ENCODE data around the gene PDZD7. TPM values are rescaled to one million over a fixed set of nuclear protein-coding genes. Genes with fewer than 3 reads are reported as not detected.
"Not testable (repeated sequence)": the region's sequence is repeated elsewhere in the genome, so short reads cannot be mapped to it uniquely, and the experiment has no call there.

PDZD7 gene
- total RNA-seq, 2 donors from 2014 or later: 0.80 to 1.3 TPM

DNA sequence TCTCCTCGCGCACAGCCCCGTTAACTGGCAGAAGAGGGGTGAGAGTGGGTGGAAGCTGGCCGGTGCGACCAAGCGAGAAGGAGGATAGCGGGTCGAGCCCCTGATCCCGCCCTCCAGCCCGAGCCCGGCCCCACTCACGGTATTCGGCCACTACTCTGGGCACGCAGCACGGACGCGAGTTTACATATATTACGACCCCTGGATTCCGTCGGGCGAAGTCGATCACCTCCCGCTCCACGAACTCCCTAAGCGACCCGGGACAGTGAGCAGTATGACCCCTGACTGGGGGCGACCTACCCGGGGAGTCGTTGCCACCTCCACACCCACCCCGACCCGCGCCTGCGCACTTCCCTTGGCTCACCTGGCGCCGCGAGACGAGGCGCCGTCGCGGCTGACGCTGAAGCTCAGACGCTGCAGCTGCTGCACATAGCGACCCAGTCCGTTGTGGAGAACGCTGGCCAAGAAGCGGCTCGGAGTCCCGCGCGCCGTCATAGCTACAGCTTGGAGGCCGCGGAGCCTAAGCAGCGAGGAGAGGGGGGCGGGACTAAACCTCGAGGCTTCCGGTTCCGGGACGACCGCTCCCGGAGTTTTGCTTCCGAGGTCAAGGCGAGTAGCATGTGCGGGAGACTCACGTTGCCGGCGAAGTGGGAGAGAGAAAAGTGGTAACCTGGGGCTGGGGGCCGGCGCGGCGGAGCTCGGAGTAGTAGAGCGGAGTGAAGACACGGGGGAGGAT, 43.8 kb downstream of the PDZD7 start, which contains the start of the genes MRPL43 and TWNK:
MRPL43 (minus strand) TSS at position 546 of the 733 bp plus-strand sequence; CDS start at position 492, 54 bp downstream.
TWNK (plus strand) TSS at position 592 of the 733 bp plus-strand sequence. CDS start 668 bp downstream, outside the sequence.
- H3K27ac Mint-ChIP-seq: peak within 1 kb of the TSS; percentile 87 to 96
- H3K36me3 Mint-ChIP-seq: peaks cover 21 to 25% of the 10 kb centered on the region in 2 donors
- peak; percentile 86 for DNase-seq (ENCODE audit: low spot score in 2 of 2)
- ATAC-seq: peak; percentile 96 to 99
- H3K9me3 Mint-ChIP-seq: no peaks in the 10 kb centered on the region

DNA sequence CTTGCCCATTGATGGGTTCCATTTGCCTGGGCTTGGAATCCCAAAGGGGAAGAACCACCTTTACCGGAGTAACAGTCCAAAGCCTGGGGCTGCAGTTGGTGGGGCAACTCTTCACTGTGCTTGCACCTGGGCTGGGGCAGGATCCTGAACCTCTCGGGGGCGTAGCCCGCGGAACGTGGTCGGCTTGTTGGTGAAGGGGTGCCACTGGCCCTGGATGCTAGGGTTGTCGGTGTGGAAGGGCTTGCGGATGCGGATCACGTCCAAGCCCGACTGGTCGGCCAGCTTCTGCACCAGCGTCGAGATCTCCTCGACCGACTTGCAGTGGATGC, 44.3 kb downstream of the PDZD7 start:
- Mint-ChIP-seq H3K9me3 (no peaks in the 10 kb centered on the region), H3K36me3 (peaks cover 21 to 25% of the 10 kb centered on the region in 2 donors), H3K27ac (peak overlapping the region; percentile 87 to 96)
- DNase-seq (ENCODE audit: low spot score in 2 of 2): no peak
- no peak for ATAC-seq

DNA sequence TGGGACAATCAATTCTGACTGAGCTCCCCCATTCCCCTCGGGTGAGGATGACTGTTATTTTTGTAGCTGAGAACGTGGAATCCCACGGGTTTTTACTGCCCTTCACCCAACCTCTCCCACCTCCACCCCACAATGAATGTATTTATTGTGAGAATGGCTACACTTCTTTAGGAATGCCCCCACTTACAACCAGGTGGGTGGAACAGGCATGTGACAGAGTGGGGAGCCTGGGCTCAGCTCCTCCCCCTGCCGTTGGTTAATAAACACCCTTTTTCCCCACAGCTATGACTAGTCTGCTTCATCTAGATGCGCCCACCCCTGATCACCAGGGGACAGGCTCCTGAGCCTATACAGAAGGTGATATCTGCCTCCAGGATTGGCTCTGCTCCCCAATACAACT, 45.6 kb downstream of the PDZD7 start:
- Mint-ChIP-seq H3K9me3 (no peaks in the 10 kb centered on the region), H3K36me3 (peaks cover 12 to 13% of the 10 kb centered on the region in 2 donors), H3K27ac (peak overlapping the region in 1 of 2 donors; percentile 56)
- DNase-seq (ENCODE audit: low spot score in 2 of 2): no peak
- no peak for ATAC-seq

DNA sequence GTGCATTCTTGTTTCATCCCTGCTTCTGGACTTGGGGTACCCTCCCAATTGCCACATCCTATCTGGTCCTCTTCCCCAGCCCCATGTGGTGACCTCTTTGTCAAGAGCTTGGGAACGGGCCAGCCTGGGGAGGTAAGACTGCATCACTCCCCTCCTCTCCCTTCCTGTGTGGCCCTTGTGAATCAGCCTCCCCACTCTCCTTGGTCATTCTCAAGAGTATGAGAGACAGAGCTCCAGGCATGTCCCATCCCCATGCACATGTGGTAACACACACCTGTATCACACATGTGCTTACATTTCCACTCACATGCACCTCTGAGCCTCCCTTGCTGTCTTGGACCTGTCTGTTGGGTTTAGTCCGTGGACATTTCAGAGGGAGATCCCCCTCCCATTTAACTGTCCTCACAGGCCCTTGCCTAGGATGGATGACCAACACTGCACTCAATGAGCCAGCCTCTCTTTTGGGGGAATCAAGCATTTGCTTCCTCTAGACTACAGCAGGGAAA, 46.2 kb downstream of the PDZD7 start:
- no peak for ATAC-seq
- Mint-ChIP-seq H3K27ac (no peak overlapping the region), H3K36me3 (peaks cover 10 to 12% of the 10 kb centered on the region in 2 donors), H3K9me3 (no peaks in the 10 kb centered on the region)
- peak in 1 of 2 donors; percentile 31 for DNase-seq (ENCODE audit: low spot score in 2 of 2)

DNA sequence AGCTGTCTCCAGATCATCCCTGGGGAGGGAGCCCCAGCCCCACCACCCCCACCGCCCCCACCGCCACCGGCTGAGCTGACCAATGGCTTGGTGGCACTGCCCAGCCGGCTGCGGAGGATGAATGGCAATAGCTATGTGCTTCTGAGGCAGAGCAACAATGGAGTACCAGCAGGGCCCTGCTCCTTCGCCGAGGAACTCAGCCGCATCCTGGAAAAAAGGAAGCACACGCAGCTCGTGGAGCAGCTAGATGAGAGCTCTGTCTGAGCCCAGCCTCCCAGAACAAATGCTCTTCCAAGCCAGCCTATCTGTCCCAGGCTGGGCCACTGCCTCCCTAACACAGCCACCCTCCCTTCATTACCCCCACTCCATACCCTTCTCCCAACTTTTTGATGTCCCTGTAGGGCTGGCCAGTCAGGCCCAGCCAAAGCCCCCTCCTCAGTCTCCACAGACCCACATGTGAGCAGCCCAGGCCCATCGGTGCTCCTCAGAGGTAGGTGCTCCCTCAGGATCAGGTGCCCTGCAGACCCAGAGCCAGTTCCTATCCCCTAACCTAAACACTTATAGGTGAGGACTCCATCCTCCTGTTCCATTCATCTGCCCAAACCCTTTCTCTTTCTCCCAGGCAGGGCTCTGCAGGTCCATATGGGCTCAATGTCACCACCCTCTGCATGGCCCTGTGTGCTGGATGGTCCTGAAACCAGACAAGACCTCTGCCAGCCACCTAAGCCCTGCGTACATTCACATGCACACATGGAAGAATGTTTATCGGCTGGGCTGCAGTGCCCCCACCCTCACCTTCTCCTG, 46.9 kb downstream of the PDZD7 start:
- DNase-seq (ENCODE audit: low spot score in 2 of 2): peak in 1 of 2 donors; percentile 46

DNA sequence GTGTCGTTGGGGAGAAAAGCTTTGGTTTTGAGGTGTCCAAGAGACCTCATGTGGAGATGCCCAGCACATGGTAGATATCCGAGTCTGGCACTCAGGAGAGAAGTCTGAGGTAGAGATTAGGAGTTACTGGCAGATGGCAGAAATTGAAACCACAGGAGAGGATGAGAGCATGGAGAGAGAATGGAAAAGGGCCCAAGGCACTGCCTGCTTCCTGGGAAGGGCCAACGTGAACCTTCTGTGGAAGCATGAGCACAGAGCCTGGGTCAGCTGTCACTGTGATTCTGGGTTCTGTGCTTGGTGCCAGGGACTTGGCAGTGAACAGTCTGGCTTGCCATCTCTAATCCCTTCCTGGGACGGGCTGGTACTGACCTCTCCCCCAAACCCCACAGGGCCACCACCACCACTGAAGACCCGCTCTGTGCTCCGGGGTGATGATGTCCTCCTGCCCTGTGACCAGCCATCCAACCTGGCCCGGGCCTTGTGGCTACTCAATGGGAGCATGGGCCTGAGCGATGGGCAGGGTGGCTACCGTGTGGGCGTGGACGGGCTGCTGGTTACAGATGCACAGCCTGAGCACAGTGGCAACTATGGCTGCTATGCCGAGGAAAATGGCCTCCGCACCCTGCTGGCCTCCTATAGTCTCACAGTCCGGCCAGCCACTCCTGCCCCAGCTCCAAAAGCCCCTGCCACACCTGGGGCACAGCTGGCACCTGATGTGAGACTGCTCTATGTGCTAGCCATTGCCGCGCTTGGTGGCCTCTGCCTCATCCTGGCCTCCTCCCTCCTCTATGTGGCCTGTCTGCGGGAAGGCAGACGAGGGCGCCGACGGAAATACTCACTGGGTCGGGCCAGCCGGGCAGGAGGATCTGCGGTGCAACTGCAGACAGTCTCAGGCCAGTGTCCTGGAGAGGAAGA, 47.8 kb downstream of the PDZD7 start:
- peak in 1 of 2 donors; percentile 49 for DNase-seq (ENCODE audit: low spot score in 2 of 2)
- no peaks in the 10 kb centered on the region for H3K9me3 Mint-ChIP-seq

More for the DNA sequence above, 46.9 kb downstream of the PDZD7 start:
- Mint-ChIP-seq H3K36me3 (peaks cover 10 to 12% of the 10 kb centered on the region in 2 donors), H3K9me3 (no peaks in the 10 kb centered on the region), H3K27ac (no peak overlapping the region)
- no peak for ATAC-seq

DNA sequence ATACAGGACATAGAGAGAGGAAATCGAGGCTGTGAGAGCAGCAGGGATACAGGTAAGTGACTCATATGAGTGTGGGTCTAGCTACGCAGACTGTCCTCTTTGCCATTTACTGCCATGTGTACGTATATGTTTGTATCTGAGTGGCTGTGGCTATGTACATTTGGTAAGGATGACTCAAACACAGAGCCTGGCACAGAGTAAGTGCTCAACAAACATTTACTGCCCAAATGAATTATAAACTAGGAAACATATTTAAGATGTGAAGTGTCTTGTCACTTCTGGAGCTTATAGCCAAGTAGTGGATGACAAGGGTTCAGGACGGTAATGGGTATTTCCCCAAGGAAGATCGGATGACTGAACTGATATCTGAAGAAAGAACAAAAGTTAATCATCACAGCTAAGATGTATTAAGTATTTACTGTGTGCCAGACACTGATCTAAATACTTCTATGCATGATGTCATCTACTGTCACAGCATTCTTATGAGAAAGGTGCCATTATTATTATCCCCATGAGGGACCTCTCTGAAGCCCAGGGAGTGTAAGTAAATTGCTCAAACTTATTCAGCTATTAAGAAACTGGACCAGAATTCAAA, 49.7 kb downstream of the PDZD7 start:
- ATAC-seq (no peak), DNase-seq (ENCODE audit: low spot score in 2 of 2) (peak in 1 of 2 donors; percentile 16)
- Mint-ChIP-seq H3K36me3 (no peaks in the 10 kb centered on the region), H3K27ac (no peak overlapping the region), H3K9me3 (no peaks in the 10 kb centered on the region)

More for the DNA sequence above, 47.8 kb downstream of the PDZD7 start:
- no peak for ATAC-seq
- Mint-ChIP-seq H3K36me3 (peaks cover 10 to 12% of the 10 kb centered on the region in 2 donors), H3K27ac (peak overlapping the region in 1 of 2 donors; percentile 46)

DNA sequence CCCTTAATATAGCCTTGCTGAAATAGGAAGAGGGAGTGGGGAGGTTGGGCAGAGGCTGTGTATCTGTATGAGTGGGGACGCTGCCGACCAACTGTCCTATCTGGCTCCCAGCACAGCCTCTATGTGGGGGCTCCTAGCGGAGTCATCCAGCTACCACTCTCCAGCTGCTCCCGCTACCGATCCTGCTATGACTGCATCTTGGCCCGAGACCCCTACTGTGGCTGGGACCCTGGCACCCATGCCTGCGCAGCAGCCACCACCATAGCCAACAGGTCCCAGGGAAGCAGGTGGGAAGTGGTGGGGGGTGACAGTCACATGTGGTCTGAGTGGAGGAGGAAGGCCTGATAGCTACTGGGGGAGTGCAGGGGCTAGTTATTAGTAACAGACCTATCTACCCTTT, 50.2 kb downstream of the PDZD7 start:
- H3K27ac Mint-ChIP-seq: no peak overlapping the region
- ATAC-seq: no peak
- H3K36me3 Mint-ChIP-seq: no peaks in the 10 kb centered on the region
- H3K9me3 Mint-ChIP-seq: no peaks in the 10 kb centered on the region
- DNase-seq (ENCODE audit: low spot score in 2 of 2): no peak

DNA sequence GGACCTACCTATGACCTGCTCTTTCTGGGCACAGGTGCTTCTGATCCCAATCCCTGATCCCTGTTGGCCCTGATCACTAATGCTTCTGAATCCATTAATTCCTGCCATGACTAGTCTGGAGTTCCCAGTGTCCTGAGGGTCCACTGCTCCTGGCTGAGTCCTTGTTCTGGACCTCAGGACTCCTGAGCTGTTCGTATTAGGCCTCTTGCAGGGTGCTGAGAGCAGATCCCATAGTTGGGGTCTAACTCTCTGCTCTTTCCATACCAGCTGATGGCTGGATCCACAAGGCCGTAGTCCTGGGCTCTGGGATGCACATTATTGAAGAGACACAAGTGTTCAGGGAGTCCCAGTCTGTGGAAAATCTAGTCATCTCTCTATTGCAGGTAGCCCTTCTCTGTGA, 50.6 kb downstream of the PDZD7 start:
- ATAC-seq (no peak), DNase-seq (ENCODE audit: low spot score in 2 of 2) (peak in 1 of 2 donors; percentile 21)
- Mint-ChIP-seq H3K9me3 (no peaks in the 10 kb centered on the region), H3K36me3 (no peaks in the 10 kb centered on the region), H3K27ac (no peak overlapping the region)

DNA sequence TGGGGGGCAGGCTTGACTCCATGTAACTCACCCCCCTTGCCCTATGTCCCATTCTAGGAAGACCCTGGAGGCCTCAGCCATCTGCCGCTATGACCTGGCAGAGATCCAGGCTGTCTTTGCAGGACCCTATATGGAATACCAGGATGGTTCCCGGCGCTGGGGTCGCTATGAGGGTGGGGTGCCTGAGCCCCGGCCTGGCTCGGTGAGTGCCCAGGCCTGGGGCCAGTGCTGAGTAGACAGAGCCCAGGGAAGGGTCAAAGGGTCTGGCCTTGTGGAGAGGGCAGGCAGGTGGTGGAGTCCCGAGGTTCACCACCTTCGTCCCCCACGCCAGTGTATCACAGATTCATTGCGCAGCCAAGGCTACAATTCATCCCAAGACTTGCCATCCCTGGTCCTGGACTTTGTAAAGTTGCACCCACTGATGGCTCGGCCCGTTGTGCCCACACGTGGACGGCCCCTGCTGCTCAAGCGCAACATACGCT, 51.1 kb downstream of the PDZD7 start:
- DNase-seq (ENCODE audit: low spot score in 2 of 2): no peak
- no peaks in the 10 kb centered on the region for H3K36me3 Mint-ChIP-seq
- no peak overlapping the region for H3K27ac Mint-ChIP-seq
- no peak for ATAC-seq
- no peaks in the 10 kb centered on the region for H3K9me3 Mint-ChIP-seq

DNA sequence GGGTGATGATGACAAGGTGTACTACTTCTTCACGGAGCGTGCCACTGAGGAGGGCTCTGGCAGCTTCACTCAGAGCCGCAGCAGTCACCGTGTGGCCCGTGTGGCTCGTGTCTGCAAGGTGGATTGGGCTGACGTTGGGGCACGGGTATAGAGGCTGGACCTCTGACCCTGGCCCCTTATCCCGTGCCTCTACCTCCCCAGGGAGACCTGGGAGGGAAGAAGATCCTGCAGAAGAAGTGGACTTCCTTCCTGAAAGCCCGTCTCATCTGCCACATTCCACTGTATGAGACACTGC, 52.1 kb downstream of the PDZD7 start:
- ATAC-seq (no peak), DNase-seq (ENCODE audit: low spot score in 2 of 2) (no peak)
- H3K36me3 Mint-ChIP-seq: no peaks in the 10 kb centered on the region
- peak overlapping the region in 1 of 2 donors; percentile 81 for H3K27ac Mint-ChIP-seq
- no peaks in the 10 kb centered on the region for H3K9me3 Mint-ChIP-seq

DNA sequence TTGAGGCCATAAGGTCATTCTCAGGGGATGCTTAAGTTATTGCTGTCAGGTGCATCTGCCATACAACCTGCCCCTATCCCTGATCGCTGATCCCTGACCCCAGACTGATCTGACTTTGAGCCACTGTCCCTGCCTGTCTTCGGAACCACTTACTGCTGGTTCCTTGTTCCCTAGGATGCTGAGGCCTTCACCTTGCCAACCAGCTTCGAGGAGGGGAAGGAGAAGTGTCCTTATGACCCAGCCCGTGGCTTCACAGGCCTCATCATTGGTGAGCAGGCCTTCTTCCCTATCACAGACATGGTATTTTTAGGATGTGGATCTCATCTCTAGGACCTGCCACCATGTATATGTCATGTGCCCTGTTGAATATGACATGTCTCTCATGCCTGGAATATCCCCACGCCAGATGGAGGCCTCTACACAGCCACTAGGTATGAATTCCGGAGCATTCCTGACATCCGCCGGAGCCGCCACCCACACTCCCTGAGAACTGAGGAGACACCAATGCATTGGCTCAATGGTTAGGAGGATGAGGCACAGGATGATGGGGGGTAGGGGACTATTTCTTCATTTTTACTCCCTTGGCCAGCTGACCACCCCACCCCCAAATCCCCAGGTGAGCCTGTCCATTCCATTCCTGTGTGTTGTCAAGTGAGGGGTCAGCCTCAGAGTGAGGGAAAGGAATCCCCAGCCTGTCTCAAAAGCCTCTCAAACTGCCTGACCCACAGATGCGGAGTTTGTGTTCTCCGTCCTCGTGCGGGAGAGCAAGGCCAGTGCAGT, 52.6 kb downstream of the PDZD7 start:
- Mint-ChIP-seq H3K27ac (no peak overlapping the region), H3K9me3 (no peaks in the 10 kb centered on the region), H3K36me3 (no peaks in the 10 kb centered on the region)
- no peak for ATAC-seq
- DNase-seq (ENCODE audit: low spot score in 2 of 2): no peak

DNA sequence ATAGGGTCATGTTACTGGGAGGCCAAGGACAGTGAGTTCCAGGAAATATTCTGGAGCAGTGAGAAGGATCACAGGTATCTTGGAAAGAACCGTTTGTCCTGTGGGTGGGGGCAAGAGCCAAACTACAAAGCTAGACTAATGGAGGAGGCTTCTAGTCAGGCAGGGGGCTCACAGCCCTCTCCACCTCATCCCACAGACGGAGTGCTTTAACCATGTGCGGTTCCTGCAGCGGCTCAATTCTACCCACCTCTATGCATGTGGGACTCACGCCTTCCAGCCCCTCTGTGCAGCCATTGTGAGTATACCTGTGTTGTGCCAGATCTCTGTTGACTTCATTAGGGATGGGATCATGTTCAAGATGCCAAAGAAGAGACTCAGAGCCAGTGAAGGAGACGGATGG, 53.5 kb downstream of the PDZD7 start:
- DNase-seq (ENCODE audit: low spot score in 2 of 2) (no peak), ATAC-seq (no peak)
- H3K9me3 Mint-ChIP-seq: no peaks in the 10 kb centered on the region
- H3K36me3 Mint-ChIP-seq: no peaks in the 10 kb centered on the region
- no peak overlapping the region for H3K27ac Mint-ChIP-seq

DNA sequence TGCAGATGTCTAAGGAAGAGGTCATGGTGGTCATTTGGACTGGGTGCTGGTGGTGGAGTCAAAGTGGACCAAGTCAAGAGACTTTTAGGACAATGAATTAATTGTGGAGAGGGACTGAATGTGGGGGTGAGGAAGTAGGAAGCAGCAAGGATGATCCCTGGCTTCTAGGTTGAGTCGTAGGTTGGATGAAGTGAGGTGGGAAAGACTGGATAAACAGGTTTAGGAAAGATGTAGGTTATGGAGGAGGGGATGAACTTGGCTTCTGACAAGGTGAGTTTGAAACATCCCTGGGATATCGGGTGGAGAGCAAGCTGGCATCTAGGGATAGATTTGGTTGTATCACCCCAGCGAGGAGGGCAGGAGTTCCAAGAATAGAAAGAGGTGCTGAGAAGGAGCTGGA, 54.0 kb downstream of the PDZD7 start:
- no peak for ATAC-seq
- no peak for DNase-seq (ENCODE audit: low spot score in 2 of 2)
- Mint-ChIP-seq H3K9me3 (no peaks in the 10 kb centered on the region), H3K27ac (no peak overlapping the region), H3K36me3 (no peaks in the 10 kb centered on the region)

DNA sequence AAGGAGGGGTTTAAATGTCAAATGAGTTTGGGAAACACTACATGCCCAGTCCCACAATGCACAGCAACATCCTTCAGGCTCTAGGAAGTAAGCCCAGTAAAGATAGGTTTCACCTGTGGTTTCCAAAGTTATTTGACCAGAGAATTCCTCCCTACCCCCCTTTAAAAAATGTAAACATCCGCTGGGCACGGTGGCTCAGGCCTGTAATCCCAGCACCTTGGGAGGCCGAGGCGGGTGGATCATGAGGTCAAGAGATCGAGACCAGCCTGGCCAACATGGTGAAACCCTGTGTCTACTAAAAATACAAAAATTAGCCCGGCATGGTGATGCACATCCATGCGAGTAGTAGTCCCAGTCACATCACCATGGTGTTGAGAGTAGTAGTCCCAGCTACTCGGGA, 55.5 kb downstream of the PDZD7 start:
- ATAC-seq; H3K9me3 Mint-ChIP-seq; H3K27ac Mint-ChIP-seq; DNase-seq (ENCODE audit: low spot score in 2 of 2); H3K36me3 Mint-ChIP-seq: not testable (repeated sequence)
